ENCODE results near the gene CD226. TPM values are rescaled to one million over a fixed set of nuclear protein-coding genes. Genes with fewer than 3 reads are reported as not detected.
A peak's percentile ranks its signal among the peaks of the same experiment; 100 is the strongest.

Gene CD226
- 10 to 100 TPM in 2 of 6 donors, 1 to 10 TPM in 4; 3.3 to 26.5 (median 5.5) TPM for total RNA-seq

- DNase-seq = no peak
- H3K36me3 ChIP-seq = no peaks in the 10 kb centered on the region
- 41 to 45% methylated on average over 7 of the region's 7 CpGs for WGBS, 2 donors
- peaks cover 5 to 11% (median 7%) of the 10 kb centered on the region in 4 donors for H3K4me1 ChIP-seq
- H3K4me3 ChIP-seq = peak within 1 kb of the TSS in 2 of 4 donors; percentile 1 to 6
- no peaks in the 10 kb centered on the region for H3K9me3 ChIP-seq
- H3K27me3 ChIP-seq = no peaks in the 10 kb centered on the region
- TF ChIP-seq EP300 (IDR thresholded peaks at IDR 0.05) (no peak), CTCF (IDR thresholded peaks at IDR 0.05) (no peak)
- peak in 1 of 2 donors; percentile 44 for ATAC-seq (ENCODE audit: low FRiP score in 2 of 2)
- H3K27ac ChIP-seq = peak within 1 kb of the TSS in 2 of 4 donors; percentile 4 to 46
Measured at GRCh38 chr18:69947361-69948133, at the start of gene CD226. CD226 (minus strand) TSS chr18:69947873; CDS start chr18:69947406, 467 bp downstream.

- 80 to 82% methylated on average over 7 of the region's 7 CpGs for WGBS, 2 donors
- no peaks in the 10 kb centered on the region for H3K9me3 ChIP-seq
- TF ChIP-seq EP300 (IDR thresholded peaks at IDR 0.05) (no peak), POLR2AphosphoS5 (IDR thresholded peaks at IDR 0.05) (no peak), CTCF (IDR thresholded peaks at IDR 0.05) (no peak), POLR2A (IDR thresholded peaks at IDR 0.05) (no peak)
- H3K27ac ChIP-seq = no peak overlapping the region
- DNase-seq (no peak), ATAC-seq (ENCODE audit: low FRiP score in 2 of 2) (no peak)
- H3K27me3 ChIP-seq = no peaks in the 10 kb centered on the region
- H3K36me3 ChIP-seq = no peaks in the 10 kb centered on the region
- H3K4me3 ChIP-seq = no peak overlapping the region
- peaks cover 0 to 6% (median 2%) of the 10 kb centered on the region in 4 donors for H3K4me1 ChIP-seq
Measured at GRCh38 chr18:69996951-69997798, 49.5 kb upstream of the CD226 start.

- ATAC-seq (ENCODE audit: low FRiP score in 2 of 2) = no peak
- peaks cover 0 to 6% (median 2%) of the 10 kb centered on the region in 4 donors for H3K4me1 ChIP-seq
- no peaks in the 10 kb centered on the region for H3K27me3 ChIP-seq
- H3K4me3 ChIP-seq = no peak overlapping the region
- H3K27ac ChIP-seq = no peak overlapping the region
- 78 to 80% methylated on average over 2 of the region's 2 CpGs for WGBS, 2 donors
- H3K36me3 ChIP-seq = no peaks in the 10 kb centered on the region
- TF ChIP-seq POLR2A (IDR thresholded peaks at IDR 0.05) (no peak), EP300 (IDR thresholded peaks at IDR 0.05) (no peak), CTCF (IDR thresholded peaks at IDR 0.05) (no peak), POLR2AphosphoS5 (IDR thresholded peaks at IDR 0.05) (no peak)
- no peaks in the 10 kb centered on the region for H3K9me3 ChIP-seq
- no peak for DNase-seq
Measured at GRCh38 chr18:69996417-69996816, 48.7 kb upstream of the CD226 start.

GRCh38 chr18:69995774-69996173 lies 48.1 kb upstream of the CD226 start:
- no peak for DNase-seq
- Histone ChIP-seq H3K36me3 (no peaks in the 10 kb centered on the region), H3K27me3 (no peaks in the 10 kb centered on the region), H3K9me3 (no peaks in the 10 kb centered on the region), H3K4me1 (peaks cover 0 to 6% (median 2%) of the 10 kb centered on the region in 4 donors), H3K27ac (no peak overlapping the region), H3K4me3 (no peak overlapping the region)
- TF ChIP-seq POLR2AphosphoS5 (IDR thresholded peaks at IDR 0.05) = no peak
- TF ChIP-seq CTCF (IDR thresholded peaks at IDR 0.05) = no peak
- no peak for TF ChIP-seq POLR2A (IDR thresholded peaks at IDR 0.05)
- no peak for TF ChIP-seq EP300 (IDR thresholded peaks at IDR 0.05)
- 76 to 90% methylated on average over 3 of the region's 3 CpGs for WGBS, 2 donors
- no peak for ATAC-seq (ENCODE audit: low FRiP score in 2 of 2)
